Mucosa of descending colon (tissue), 3 donors: ENCODE results near the gene TMEM158. TPM values are rescaled to one million over a fixed set of nuclear protein-coding genes. Genes with fewer than 3 reads are reported as not detected.

Experiments used
- ATAC-seq: fragments of 200-7000 bp; cut with Tn5 transposase; one replicate; pipeline ENCODE4 v1.9.1; 2020; ENCODE audit warnings: mild to moderate bottlenecking, moderate library complexity
- DNase-seq, 3 donors: peaks; one replicate each; pipeline ENCODE4 v3.0.0-alpha.2; 2020
- H3K36me3 ChIP-seq: fragments of 200-600 bp; one replicate; pipeline ENCODE4 v1.8.0; 2021; ENCODE audit warnings: low read depth, mild to moderate bottlenecking
- H3K4me1 ChIP-seq: fragments of 200-600 bp; one replicate; pipeline ENCODE4 v1.8.0; 2021; ENCODE audit warnings: low read depth, mild to moderate bottlenecking
- H3K4me3 ChIP-seq: fragments of 200-600 bp; one replicate; pipeline ENCODE4 v1.8.0; 2021; ENCODE audit warnings: mild to moderate bottlenecking
- H3K9me3 ChIP-seq: fragments of 200-600 bp; one replicate; pipeline ENCODE4 v1.8.0; 2021; ENCODE audit warnings: mild to moderate bottlenecking
- CTCF ChIP-seq: fragments of 200-600 bp; IDR thresholded peaks from one replicate; pipeline ENCODE4 v1.8.0; 2022; ENCODE audit warnings: antibody characterized with exemption, mild to moderate bottlenecking
- intact Hi-C, 2 donors: fragments of 100-400 bp; cut with DNase I in 1 of 2; cut with micrococcal nuclease in 1 of 2; formaldehyde crosslinking; loops; one replicate each; pipeline versions ENCODE4 v1.11.0 to v1.11.1; 2022; cut with DNase I, micrococcal nuclease
- total RNA-seq, 3 donors: library from RNA; stranded (reverse); fragmentation: NEBNext Ultra II Directional in 2 of 3; extraction: Animal tissue kit (Norgen Biotek cat#: 25700) in 2 of 3; gene quantifications; one replicate each; pipeline versions ENCODE4 v1.2.1 to v1.2.4, GENCODE V29; 2021 to 2023
- donor health status: DM: no; HTN: no; CAD: no; lungs with moderate emphysema.
- donor health status: DM: no; HTN: no; CAD: no.
- donor health status: DM: no; HTN: yes; CAD: no.

The TMEM158 gene
- total RNA-seq, 3 donors from 2014 or later = 1.9 to 15.2 (median 6.1) TPM

- TF ChIP-seq CTCF = no peak
- no peak for ATAC-seq
- Histone ChIP-seq H3K36me3 (no peaks in the 10 kb centered on the region), H3K4me3 (no peak overlapping the region), H3K9me3 (no peaks in the 10 kb centered on the region), H3K4me1 (peaks cover 16% of the 10 kb centered on the region)
- intact Hi-C loops = no loop called here
- no peak for DNase-seq
These were observed 38.4 kb downstream of the TMEM158 start for GRCh38 chr3:45187694-45188141.

GRCh38 chr3:45186871-45187270 is 39.2 kb downstream of the TMEM158 start:
- no peak for TF ChIP-seq CTCF
- DNase-seq (no peak), ATAC-seq (no peak)
- Histone ChIP-seq H3K4me1 (peaks cover 14% of the 10 kb centered on the region), H3K9me3 (no peaks in the 10 kb centered on the region), H3K4me3 (no peak overlapping the region), H3K36me3 (no peaks in the 10 kb centered on the region)
- intact Hi-C loops = no loop called here

GRCh38 chr3:45185461-45185860 is 40.6 kb downstream of the TMEM158 start:
- Histone ChIP-seq H3K9me3 (no peaks in the 10 kb centered on the region), H3K36me3 (no peaks in the 10 kb centered on the region), H3K4me3 (no peak overlapping the region), H3K4me1 (peaks cover 15% of the 10 kb centered on the region)
- no peak for ATAC-seq
- intact Hi-C loops = no loop called here
- TF ChIP-seq CTCF = no peak
- no peak for DNase-seq

GRCh38 chr3:45185052-45185451 is 41.0 kb downstream of the TMEM158 start:
- no peak for TF ChIP-seq CTCF
- intact Hi-C loops = no loop called here
- Histone ChIP-seq H3K4me3 (no peak overlapping the region), H3K9me3 (no peaks in the 10 kb centered on the region), H3K4me1 (peaks cover 15% of the 10 kb centered on the region), H3K36me3 (no peaks in the 10 kb centered on the region)
- no peak for DNase-seq
- no peak for ATAC-seq

- ATAC-seq = no peak
- Histone ChIP-seq H3K4me3 (no peak overlapping the region), H3K4me1 (peaks cover 17% of the 10 kb centered on the region), H3K9me3 (no peaks in the 10 kb centered on the region), H3K36me3 (no peaks in the 10 kb centered on the region)
- peak in 1 of 3 donors; percentile 27 for DNase-seq
- TF ChIP-seq CTCF = no peak
- intact Hi-C loops = no loop called here
These were observed 42.2 kb downstream of the TMEM158 start for GRCh38 chr3:45183872-45184262.
